Testis (tissue), 3 donors: ENCODE measurements around the gene SKAP1. TPM values are rescaled to one million over a fixed set of nuclear protein-coding genes. Genes with fewer than 3 reads are reported as not detected.
A peak's percentile ranks its signal among the peaks of the same experiment; 100 is the strongest.

Experiments
- DNase-seq: peaks from one replicate; pipeline ENCODE4 v3.0.0-alpha.2; 2019
- H3K27ac ChIP-seq, 2 donors: fragments of 200-600 bp; sonication (generic); one replicate each; pipeline ENCODE4 v1.5.1; 2019
- H3K27me3 ChIP-seq: fragments of 200-600 bp; sonication (generic); one replicate; pipeline ENCODE4 v1.5.1; 2019
- H3K36me3 ChIP-seq: fragments of 200-600 bp; sonication (generic); one replicate; pipeline ENCODE4 v1.5.1; 2017; ENCODE audit warnings: low read depth; ENCODE audit errors: missing control alignments
- H3K4me1 ChIP-seq: fragments of 200-600 bp; sonication (generic); one replicate; pipeline ENCODE4 v1.5.1; 2019
- H3K4me3 ChIP-seq, 2 donors: fragments of 200-600 bp; sonication (generic); one replicate each; pipeline ENCODE4 v1.5.1; 2017 to 2019
- H3K9me3 ChIP-seq: fragments of 200-600 bp; sonication (generic); one replicate; pipeline ENCODE4 v1.5.1; 2017
- POLR2A ChIP-seq: fragments of 450-650 bp; IDR thresholded peaks from one replicate; pipeline ENCODE4 v1.6.1; 2017; ENCODE audit warnings: antibody characterized with exemption, mild to moderate bottlenecking, moderate library complexity
- WGBS, 2 donors: methylation state at CpG; one replicate each; pipeline ENCODE4 v1.1.5; 2018; 5-methylcytosine and 5-hydroxymethylcytosine counted together
- intact Hi-C: fragments of 100-400 bp; cut with DNase I; formaldehyde crosslinking; loops from one replicate; pipeline ENCODE4 v1.15.1; 2023; ENCODE audit warnings: low total_unique reads
- polyA plus RNA-seq: library from polyadenylated mRNA; stranded (reverse); fragments of 350-450 nt; fragmentation: Illumina TruSeq; extraction: RNeasy Lipid Tissue Mini Kit (QIAGEN cat#74804); gene quantifications from one replicate; pipeline ENCODE4 v1.2.3, GENCODE V29; 2014; ENCODE audit warnings: low read depth, low replicate concordance; ENCODE audit not compliant: insufficient read depth
- total RNA-seq, 2 donors: library from RNA; depleted of rRNA; stranded (reverse); fragments of >200 nt; gene quantifications; one replicate each; pipeline ENCODE4 v1.2.3, GENCODE V29; 2016
- TF ChIP-seq, protein P1 (sequence below), 3 experiments: fragments of 450-650 bp in 2 of 3; fragments of 200-600 bp in 1 of 3; sonication (generic) in 1 of 3; IDR thresholded peaks; one replicate each; pipeline ENCODE4 v1.5.1; 2016 to 2019; ENCODE audit warnings: antibody characterized with exemption in 3 of 3, mild to moderate bottlenecking in 2 of 3, moderate library complexity in 1 of 3

SKAP1 gene
- total and polyA plus RNA-seq, 3 donors from 2014 or later: 9.0 to 34.1 (median 16.9) TPM

GRCh38 chr17:48159232-48159631 lies 270.8 kb downstream of the SKAP1 start:
- WGBS, 2 donors: 48 to 74% methylated on average over 4 of the region's 4 CpGs
- H3K27me3 ChIP-seq: no peaks in the 10 kb centered on the region
- H3K36me3 ChIP-seq: no peaks in the 10 kb centered on the region
- peak overlapping the region in 1 of 2 donors; percentile 3 for H3K4me3 ChIP-seq
- H3K4me1 ChIP-seq: no peaks in the 10 kb centered on the region
- H3K27ac ChIP-seq: no peak overlapping the region
- TF ChIP-seq, protein P1, sequence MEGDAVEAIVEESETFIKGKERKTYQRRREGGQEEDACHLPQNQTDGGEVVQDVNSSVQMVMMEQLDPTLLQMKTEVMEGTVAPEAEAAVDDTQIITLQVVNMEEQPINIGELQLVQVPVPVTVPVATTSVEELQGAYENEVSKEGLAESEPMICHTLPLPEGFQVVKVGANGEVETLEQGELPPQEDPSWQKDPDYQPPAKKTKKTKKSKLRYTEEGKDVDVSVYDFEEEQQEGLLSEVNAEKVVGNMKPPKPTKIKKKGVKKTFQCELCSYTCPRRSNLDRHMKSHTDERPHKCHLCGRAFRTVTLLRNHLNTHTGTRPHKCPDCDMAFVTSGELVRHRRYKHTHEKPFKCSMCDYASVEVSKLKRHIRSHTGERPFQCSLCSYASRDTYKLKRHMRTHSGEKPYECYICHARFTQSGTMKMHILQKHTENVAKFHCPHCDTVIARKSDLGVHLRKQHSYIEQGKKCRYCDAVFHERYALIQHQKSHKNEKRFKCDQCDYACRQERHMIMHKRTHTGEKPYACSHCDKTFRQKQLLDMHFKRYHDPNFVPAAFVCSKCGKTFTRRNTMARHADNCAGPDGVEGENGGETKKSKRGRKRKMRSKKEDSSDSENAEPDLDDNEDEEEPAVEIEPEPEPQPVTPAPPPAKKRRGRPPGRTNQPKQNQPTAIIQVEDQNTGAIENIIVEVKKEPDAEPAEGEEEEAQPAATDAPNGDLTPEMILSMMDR (IDR thresholded peaks at IDR 0.05): no peak
- no peak for TF ChIP-seq POLR2A
- no peaks in the 10 kb centered on the region for H3K9me3 ChIP-seq
- DNase-seq: no peak
- intact Hi-C loops: no loop called here

DNA sequence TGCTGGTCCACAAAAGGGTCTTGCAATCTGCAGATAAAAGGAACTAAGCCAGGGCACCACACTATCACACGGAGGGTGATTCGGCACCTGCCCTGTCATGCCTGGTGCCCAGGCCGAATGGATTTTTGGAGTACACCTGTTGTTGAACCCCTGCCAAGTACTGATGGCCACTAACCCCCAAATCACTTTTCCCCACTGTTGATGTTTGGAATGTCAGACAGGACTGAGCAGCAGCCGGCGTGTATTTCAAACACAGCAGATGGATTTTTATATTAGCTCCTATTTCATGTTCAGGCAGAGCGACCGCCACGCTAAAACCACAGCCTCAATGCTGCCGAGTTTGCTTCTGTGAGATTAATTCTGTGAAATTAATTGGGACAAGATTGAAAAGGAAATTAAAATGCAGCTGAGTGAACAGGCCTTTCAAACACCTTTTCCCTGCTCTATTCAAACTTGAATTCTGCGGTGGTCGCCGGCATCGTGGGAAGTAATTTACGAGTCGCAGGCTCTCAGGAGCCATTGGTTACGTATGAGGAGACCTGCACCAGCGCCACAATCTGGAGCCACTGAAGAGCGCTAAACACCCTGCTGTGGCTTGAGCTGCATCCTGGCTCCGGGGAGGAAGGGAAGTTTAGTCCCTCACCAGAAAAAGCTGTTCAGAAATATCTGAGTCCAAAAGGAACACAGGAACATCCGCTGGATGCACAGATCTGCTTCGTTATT lies 274.0 kb downstream of the SKAP1 start:
- DNase-seq: no peak
- no peaks in the 10 kb centered on the region for H3K36me3 ChIP-seq
- TF ChIP-seq, protein P1 (IDR thresholded peaks at IDR 0.05): no peak
- no peak for TF ChIP-seq POLR2A
- no peak overlapping the region for H3K27ac ChIP-seq
- H3K4me3 ChIP-seq: no peak overlapping the region
- intact Hi-C loops: no loop called here
- 74 to 75% methylated on average over 21 of the region's 21 CpGs for whole genome bisulfite sequencing, 2 donors
- H3K4me1 ChIP-seq: no peaks in the 10 kb centered on the region
- no peaks in the 10 kb centered on the region for H3K27me3 ChIP-seq
- H3K9me3 ChIP-seq: no peaks in the 10 kb centered on the region

- Histone ChIP-seq H3K27ac (no peak overlapping the region), H3K27me3 (no peaks in the 10 kb centered on the region), H3K9me3 (no peaks in the 10 kb centered on the region), H3K36me3 (no peaks in the 10 kb centered on the region), H3K4me1 (no peaks in the 10 kb centered on the region), H3K4me3 (no peak overlapping the region)
- intact Hi-C loops: no loop called here
- no peak for TF ChIP-seq POLR2A
- TF ChIP-seq, protein P1 (IDR thresholded peaks at IDR 0.05): no peak
- no peak for DNase-seq
- 56 to 63% methylated on average over 6 of the region's 6 CpGs for WGBS, 2 donors
Observed at GRCh38 chr17:48153691-48154358, 276.2 kb downstream of the SKAP1 start.

DNA sequence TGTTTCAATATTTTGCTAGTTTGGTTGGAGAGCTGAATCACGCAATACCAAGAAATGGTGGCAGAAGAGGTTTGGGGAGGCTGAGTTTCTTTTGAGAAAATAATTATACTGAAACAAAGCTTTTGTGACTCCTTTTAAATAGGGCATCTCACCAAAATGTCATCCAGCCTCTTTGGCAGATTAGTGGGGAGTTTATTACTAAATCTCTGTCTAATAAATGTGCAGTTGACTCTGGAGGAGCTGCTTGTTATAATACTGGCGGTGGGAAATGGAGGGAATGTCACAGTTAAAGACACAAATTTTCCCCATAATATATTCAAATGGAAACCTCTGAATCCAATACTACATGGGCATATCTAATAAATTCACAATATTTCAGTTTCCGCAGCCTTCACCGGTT lies 277.7 kb downstream of the SKAP1 start:
- no peaks in the 10 kb centered on the region for H3K9me3 ChIP-seq
- TF ChIP-seq, protein P1 (IDR thresholded peaks at IDR 0.05): no peak
- no peak for TF ChIP-seq POLR2A
- H3K4me3 ChIP-seq: no peak overlapping the region
- DNase-seq: no peak
- H3K27me3 ChIP-seq: no peaks in the 10 kb centered on the region
- H3K4me1 ChIP-seq: no peaks in the 10 kb centered on the region
- no peak overlapping the region for H3K27ac ChIP-seq
- WGBS, 2 donors: 69 to 71% methylated on average over 4 of the region's 4 CpGs
- no peaks in the 10 kb centered on the region for H3K36me3 ChIP-seq
- intact Hi-C loops: no loop called here
